HepG2 (cell line): ENCODE data around the gene LIPE. TPM values are rescaled to one million over a fixed set of nuclear protein-coding genes. Genes with fewer than 3 reads are reported as not detected.

Experiments
- CEBPB ChIP-seq: IDR thresholded peaks from 2 replicates; pipeline ENCODE4 v1.6.1; 2011; ENCODE audit warnings: low read depth, low read length, improper control_type of control experiment, borderline replicate concordance
- CEBPG ChIP-seq: IDR thresholded peaks from 2 replicates; pipeline ENCODE4 v1.6.1; 2016
- EED ChIP-seq: sonication (generic); formaldehyde crosslinking; IDR thresholded peaks from 2 replicates; pipeline ENCODE4 v1.5.0; 2020; ENCODE audit warnings: mild to moderate bottlenecking, missing genetic modification reagents
- ETV5 ChIP-seq: IDR thresholded peaks from 2 replicates; pipeline ENCODE4 v1.6.1; 2018; ENCODE audit warnings: missing biosample characterization, missing genetic modification reagents, inconsistent platforms, borderline replicate concordance
- EZH2 ChIP-seq: conservative IDR thresholded peaks from 2 replicates; pipeline ENCODE4 v1.6.1; 2012; ENCODE audit warnings: mild to moderate bottlenecking, low read depth, low read length, moderate library complexity
- HMGA1 ChIP-seq: sonication (generic); formaldehyde crosslinking; conservative IDR thresholded peaks from 2 replicates; pipeline ENCODE4 v1.4.0; 2020; ENCODE audit warnings: missing genetic modification reagents
- MAFG ChIP-seq: sonication (generic); formaldehyde crosslinking; IDR thresholded peaks from 2 replicates; pipeline ENCODE4 v1.5.1; 2020; ENCODE audit warnings: mild to moderate bottlenecking, missing genetic modification reagents
- RFX1 ChIP-seq: fragments of 450-650 bp; IDR thresholded peaks from 2 replicates; pipeline ENCODE4 v1.6.1; 2017
- SETDB1 ChIP-seq: sonication (generic); formaldehyde crosslinking; IDR thresholded peaks from 2 replicates; pipeline ENCODE4 v1.5.1; 2020; ENCODE audit warnings: missing genetic modification reagents, mild to moderate bottlenecking, borderline replicate concordance
- XBP1 ChIP-seq: sonication (generic); formaldehyde crosslinking; IDR thresholded peaks from 2 replicates; pipeline ENCODE4 v1.5.0; 2020; ENCODE audit warnings: missing genetic modification reagents
- ZBTB2 ChIP-seq: sonication (generic); formaldehyde crosslinking; IDR thresholded peaks from 2 replicates; pipeline ENCODE4 v1.8.0; 2022; ENCODE audit warnings: low read depth, missing genetic modification reagents
- ZC3H4 ChIP-seq: sonication (generic); formaldehyde crosslinking; IDR thresholded peaks from 2 replicates; pipeline ENCODE4 v1.4.0; 2020; ENCODE audit warnings: missing genetic modification reagents, borderline replicate concordance
- ZNF383 ChIP-seq: sonication (generic); formaldehyde crosslinking; IDR thresholded peaks from 2 replicates; pipeline ENCODE4 v1.4.0; 2020; ENCODE audit warnings: missing genetic modification reagents, mild to moderate bottlenecking, borderline replicate concordance
- ZNF770 ChIP-seq: sonication (generic); formaldehyde crosslinking; IDR thresholded peaks from 2 replicates; pipeline ENCODE4 v1.5.0; 2020; ENCODE audit warnings: mild to moderate bottlenecking, missing genetic modification reagents
- ZSCAN29 ChIP-seq: sonication (generic); formaldehyde crosslinking; conservative IDR thresholded peaks from 2 replicates; pipeline ENCODE4 v1.4.0; 2020; ENCODE audit warnings: mild to moderate bottlenecking, missing genetic modification reagents
- polyA plus RNA-seq, 8 experiments: library from polyadenylated mRNA; depleted of rRNA in 3 of 8; stranded (reverse) in 7 of 8; unstranded in 1 of 8; fragments of >200 nt; fragmentation: Illumina TruSeq in 4 of 8; extraction: Trizol in 4 of 8; gene quantifications; 2 replicates each; pipeline versions ENCODE4 v1.2.1 to v1.2.3, GENCODE V29; 2011 to 2016; ENCODE audit warnings: low read depth in 4 of 8, missing spikeins in 1 of 8, mixed read lengths in 1 of 8; ENCODE audit not compliant: insufficient read depth in 1 of 8
- total RNA-seq, 5 experiments: library from RNA; depleted of rRNA; stranded (reverse); fragments of >200 nt; fragmentation: Illumina TruSeq; extraction: Trizol; gene quantifications; 2 replicates each; pipeline ENCODE4 v1.2.3, GENCODE V29; 2016; ENCODE audit warnings: low read depth in 1 of 5
- TF ChIP-seq, protein P1 (sequence below): sonication (generic); formaldehyde crosslinking; IDR thresholded peaks from 2 replicates; pipeline ENCODE4 v1.4.0; 2020; ENCODE audit warnings: missing genetic modification reagents, borderline replicate concordance
- TF ChIP-seq, protein P2 (sequence below): sonication (generic); formaldehyde crosslinking; IDR thresholded peaks from 2 replicates; pipeline ENCODE4 v1.8.0; 2023; ENCODE audit warnings: mild to moderate bottlenecking, missing genetic modification reagents
- TF ChIP-seq, protein P3 (sequence below): sonication (generic); formaldehyde crosslinking; IDR thresholded peaks from 2 replicates; pipeline ENCODE4 v1.5.1; 2020; ENCODE audit warnings: mild to moderate bottlenecking, missing genetic modification reagents, moderate library complexity

LIPE gene
- total and polyA plus RNA-seq, 2 of the 13 experiments (the other 11 are each of a cell fraction or from before 2014, with no cell fraction given): not detected

DNA sequence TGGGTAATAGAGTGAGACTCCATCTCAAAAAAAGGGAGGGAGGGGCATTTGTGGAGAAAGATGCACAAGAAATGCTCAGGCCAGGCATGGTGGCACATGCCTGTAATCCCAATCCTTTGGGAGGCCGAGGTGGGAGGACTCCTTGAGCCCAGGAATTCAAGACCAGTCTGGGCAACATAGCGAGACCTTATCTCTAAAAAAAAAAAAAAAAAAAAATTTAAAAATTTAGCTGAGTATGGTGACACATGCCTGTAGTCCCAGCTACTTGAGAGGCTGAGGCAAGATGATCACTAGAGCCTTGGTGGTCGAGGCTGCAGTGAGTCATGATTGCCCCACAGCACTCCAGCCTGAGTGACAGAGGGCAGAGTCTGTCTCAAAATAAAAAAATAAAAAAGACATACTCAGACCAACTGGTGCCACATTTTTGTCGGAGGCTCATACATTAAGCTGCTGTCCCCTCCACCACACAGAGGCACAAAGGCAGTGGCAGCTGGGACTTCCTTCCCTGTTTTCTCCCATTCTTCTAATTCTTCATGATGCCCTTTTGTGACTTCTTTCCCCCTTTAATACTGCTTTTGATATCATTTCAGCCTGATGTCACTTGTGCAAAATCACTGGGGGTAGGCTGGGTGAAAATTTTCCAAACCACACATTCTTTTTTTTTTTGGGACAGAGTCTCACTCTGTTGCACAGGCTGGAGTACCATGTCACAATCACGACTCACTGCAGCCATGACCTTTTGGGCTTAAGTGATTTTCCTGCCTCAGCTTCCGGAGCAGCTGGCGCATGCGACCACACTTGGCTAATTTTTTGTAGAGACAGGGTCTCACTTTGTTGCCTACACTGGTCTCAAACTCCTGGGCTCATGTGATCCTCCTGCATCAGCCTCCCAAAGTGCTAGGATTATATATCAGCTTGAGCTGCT, 42.4 kb upstream of the LIPE start (continued):
- peak; percentile 61; the same call in 1 of the 2 replicates for TF ChIP-seq ETV5 (CRISPR knock-in tag)
- TF ChIP-seq CEBPB: peak; percentile 31; the same call in 1 of the 2 replicates
- no peak for TF ChIP-seq MAFG (CRISPR knock-in tag)
- no peak for TF ChIP-seq ZC3H4
- TF ChIP-seq ZNF383 (CRISPR knock-in tag): no peak
- TF ChIP-seq ZBTB2 (CRISPR knock-in tag): no peak
- TF ChIP-seq ZSCAN29 (CRISPR knock-in tag): no peak
- TF ChIP-seq EZH2: no peak
- TF ChIP-seq ZNF770 (CRISPR knock-in tag): peak; percentile 73
- no peak for TF ChIP-seq SETDB1 (CRISPR knock-in tag)
- TF ChIP-seq HMGA1: no peak
- no peak for TF ChIP-seq EED (CRISPR knock-in tag)
- TF ChIP-seq, protein P1, sequence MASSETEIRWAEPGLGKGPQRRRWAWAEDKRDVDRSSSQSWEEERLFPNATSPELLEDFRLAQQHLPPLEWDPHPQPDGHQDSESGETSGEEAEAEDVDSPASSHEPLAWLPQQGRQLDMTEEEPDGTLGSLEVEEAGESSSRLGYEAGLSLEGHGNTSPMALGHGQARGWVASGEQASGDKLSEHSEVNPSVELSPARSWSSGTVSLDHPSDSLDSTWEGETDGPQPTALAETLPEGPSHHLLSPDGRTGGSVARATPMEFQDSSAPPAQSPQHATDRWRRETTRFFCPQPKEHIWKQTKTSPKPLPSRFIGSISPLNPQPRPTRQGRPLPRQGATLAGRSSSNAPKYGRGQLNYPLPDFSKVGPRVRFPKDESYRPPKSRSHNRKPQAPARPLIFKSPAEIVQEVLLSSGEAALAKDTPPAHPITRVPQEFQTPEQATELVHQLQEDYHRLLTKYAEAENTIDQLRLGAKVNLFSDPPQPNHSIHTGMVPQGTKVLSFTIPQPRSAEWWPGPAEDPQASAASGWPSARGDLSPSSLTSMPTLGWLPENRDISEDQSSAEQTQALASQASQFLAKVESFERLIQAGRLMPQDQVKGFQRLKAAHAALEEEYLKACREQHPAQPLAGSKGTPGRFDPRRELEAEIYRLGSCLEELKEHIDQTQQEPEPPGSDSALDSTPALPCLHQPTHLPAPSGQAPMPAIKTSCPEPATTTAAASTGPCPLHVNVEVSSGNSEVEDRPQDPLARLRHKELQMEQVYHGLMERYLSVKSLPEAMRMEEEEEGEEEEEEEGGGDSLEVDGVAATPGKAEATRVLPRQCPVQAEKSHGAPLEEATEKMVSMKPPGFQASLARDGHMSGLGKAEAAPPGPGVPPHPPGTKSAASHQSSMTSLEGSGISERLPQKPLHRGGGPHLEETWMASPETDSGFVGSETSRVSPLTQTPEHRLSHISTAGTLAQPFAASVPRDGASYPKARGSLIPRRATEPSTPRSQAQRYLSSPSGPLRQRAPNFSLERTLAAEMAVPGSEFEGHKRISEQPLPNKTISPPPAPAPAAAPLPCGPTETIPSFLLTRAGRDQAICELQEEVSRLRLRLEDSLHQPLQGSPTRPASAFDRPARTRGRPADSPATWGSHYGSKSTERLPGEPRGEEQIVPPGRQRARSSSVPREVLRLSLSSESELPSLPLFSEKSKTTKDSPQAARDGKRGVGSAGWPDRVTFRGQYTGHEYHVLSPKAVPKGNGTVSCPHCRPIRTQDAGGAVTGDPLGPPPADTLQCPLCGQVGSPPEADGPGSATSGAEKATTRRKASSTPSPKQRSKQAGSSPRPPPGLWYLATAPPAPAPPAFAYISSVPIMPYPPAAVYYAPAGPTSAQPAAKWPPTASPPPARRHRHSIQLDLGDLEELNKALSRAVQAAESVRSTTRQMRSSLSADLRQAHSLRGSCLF (CRISPR knock-in tag): no peak
- TF ChIP-seq RFX1: no peak
- TF ChIP-seq XBP1 (CRISPR knock-in tag): no peak
- TF ChIP-seq, protein P2, sequence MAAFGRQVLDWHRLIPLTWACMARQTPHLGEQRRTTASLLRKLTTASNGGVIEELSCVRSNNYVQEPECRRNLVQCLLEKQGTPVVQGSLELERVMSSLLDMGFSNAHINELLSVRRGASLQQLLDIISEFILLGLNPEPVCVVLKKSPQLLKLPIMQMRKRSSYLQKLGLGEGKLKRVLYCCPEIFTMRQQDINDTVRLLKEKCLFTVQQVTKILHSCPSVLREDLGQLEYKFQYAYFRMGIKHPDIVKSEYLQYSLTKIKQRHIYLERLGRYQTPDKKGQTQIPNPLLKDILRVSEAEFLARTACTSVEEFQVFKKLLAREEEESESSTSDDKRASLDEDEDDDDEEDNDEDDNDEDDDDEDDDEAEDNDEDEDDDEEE (CRISPR knock-in tag): no peak
- TF ChIP-seq CEBPG (CRISPR knock-in tag): peak; percentile 8; the same call in 1 of the 2 replicates
- TF ChIP-seq, protein P3, sequence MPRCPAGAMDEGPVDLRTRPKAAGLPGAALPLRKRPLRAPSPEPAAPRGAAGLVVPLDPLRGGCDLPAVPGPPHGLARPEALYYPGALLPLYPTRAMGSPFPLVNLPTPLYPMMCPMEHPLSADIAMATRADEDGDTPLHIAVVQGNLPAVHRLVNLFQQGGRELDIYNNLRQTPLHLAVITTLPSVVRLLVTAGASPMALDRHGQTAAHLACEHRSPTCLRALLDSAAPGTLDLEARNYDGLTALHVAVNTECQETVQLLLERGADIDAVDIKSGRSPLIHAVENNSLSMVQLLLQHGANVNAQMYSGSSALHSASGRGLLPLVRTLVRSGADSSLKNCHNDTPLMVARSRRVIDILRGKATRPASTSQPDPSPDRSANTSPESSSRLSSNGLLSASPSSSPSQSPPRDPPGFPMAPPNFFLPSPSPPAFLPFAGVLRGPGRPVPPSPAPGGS (CRISPR knock-in tag): no peak
